HPDE6-E6E7 (cell line): ENCODE results near the gene RNU6-1.

ENCODE experiments used
- DNase-seq: peaks from one replicate; pipeline ENCODE4 v3.0.0; 2011; ENCODE audit warnings: missing footprints; ENCODE audit errors: extremely low spot score

The RNU6-1 gene

GRCh38 chr15:67821784-67822440 lies 17.9 kb downstream of the RNU6-1 start:
- no peak for DNase-seq

DNA sequence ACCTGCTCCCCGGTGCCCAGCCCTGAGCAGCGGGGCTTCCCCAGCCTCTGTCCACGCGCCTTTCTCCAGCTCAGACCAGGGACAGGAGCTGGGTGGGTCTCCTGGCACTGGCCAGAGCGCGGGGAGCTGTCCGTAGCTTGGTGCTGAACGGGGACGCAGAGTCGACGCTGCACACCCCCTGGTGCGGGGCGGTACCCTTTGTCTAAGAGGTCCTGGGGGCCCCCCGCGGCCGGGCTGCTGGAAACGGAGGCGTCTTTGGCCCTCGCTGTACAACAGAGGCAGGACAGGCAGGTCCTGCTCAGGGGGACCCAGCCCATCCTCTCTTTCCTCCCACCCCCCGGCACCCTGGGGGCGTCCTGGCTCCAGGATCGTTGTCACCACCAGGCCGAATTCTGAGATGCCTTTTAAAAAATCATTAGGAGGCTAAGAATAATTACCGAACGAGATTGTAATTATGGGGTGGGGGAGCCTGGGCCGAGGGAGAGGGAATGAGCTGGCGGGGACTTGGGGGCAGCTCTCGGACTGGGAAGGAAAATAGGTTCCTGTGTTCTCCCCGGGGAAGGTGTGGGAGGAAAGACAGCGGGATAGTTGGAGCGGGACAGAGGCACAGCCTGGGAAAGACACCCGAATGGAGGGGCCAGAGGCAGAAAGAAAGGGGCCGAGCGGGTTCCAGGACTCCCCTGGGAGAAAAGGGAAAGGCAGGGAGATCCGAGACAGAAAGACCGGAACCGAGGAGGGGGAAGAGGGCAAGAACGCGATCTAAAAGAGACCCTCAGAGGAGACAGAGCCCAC lies 18.7 kb downstream of the RNU6-1 start:
- DNase-seq = no peak

DNA sequence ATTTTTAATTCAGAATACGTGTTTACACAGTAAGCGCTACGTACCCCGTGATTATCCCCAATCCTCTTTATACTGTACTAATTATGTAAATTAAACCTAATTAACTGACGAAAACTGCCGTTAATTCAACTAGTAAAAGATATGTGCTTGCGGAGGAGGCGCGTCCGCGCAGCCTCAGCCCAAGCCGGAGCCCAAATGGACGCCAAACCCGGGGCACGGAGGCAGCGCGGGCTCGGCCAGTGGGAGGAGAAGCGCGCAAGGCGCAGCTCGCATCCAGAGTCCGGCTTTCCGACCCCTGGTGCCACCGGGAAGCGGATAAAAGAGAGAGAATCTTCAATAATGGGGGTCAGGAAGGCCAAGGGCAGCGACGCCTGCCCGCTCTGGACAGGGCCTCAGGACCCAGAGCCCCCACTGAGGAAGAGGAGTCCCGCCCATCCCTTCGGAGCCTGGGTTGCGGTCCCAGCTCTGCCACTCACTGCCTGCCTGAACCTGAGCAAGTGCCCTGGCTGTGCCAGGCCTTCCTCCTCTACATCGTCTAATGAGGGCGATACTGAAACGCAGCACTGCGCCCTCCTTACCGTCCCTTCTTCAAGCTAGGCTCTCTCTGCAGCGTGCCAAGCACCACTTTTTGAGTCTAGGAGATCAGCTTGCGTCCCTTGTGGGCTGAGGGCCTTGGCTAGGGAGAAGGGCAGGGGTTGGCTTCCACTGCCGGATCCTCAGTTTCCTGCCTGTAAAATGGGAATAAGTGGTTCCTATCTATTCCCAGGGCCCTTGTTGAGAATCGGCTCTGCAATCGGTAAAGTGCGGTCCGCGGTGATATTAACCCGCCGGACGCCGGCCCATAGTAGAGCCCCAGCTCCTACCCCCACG lies 19.5 kb downstream of the RNU6-1 start:
- no peak for DNase-seq

DNA sequence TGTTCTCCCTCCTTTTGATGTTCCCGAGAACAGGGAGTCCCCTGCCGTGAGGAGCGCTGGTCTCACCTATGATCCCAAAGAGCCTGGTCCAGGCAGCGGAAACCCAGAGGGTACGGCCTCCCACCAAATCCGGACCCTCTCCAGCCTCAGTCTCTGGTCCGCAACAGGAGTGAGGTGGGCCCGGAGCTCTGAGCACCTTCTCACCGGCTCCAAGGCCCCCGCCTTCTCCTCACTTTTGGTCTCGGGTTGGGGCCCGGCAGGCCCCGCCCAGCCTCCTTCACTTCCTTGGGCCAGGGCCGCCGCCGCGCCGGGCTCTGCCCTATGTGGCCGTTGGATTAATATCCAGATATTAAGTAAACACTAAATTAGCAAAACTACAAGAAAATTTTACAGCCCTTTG lies 20.2 kb downstream of the RNU6-1 start:
- no peak for DNase-seq

DNA sequence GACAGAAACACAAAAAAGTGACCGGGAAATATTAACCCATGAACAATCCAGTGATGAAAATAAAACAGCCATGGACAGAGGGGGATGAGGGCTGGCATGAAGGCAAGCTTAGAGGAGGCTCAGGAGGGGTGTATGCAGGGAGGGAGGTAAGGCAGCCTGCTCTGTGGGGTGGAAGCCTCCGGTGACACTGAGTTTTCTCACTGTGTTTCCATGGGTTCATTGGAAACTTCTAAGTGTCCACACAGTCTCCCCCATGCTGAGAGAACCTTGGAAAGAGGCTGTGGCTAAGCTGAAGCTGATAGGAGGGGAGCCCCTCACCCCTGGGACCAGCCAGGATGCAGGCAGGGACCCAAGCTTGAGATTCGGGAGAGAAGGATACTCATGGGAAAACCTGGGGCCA lies 21.4 kb downstream of the RNU6-1 start:
- no peak for DNase-seq

DNA sequence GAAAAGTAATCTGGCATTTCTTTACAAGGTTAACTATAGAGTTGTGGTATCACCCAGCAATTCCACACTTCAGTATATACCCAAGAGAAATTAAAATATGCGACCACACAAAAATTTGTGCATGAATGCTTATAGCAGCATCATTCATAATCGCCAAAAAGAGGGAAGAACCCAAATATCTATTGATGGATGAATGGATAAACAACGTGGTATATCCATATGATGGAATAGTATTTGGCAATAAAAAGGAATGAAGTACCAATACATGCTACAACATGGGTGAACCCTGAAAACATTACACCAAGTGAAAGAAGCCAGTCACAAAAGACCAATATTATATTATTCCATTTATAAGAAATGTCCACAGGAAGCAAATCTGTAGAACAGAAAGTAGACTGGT lies 23.2 kb downstream of the RNU6-1 start:
- no peak for DNase-seq

- DNase-seq = no peak
Measured at GRCh38 chr15:67815036-67815592, 24.7 kb downstream of the RNU6-1 start.

- DNase-seq = no peak
Measured at GRCh38 chr15:67813104-67813634, 26.7 kb downstream of the RNU6-1 start.

DNA sequence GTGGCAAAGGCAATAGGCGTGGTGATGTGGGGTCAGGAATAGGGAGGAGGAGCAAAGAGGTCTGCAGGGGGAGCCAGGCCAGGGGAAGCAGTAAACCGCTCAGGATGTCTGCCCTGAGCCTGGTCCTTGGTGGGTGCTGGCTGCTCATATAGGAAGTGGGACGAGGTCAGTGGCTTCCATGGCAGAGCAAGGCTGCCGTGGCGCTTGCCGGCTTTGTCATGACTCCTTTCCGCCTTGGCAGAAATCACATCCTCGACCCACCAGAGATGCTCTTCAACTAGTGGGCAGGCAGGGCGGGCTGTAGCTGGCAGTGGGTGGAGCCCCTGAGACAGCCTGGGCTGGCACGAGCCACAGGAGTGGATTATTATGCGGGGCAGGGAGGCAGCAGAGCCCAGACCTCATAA lies 27.6 kb downstream of the RNU6-1 start:
- no peak for DNase-seq

DNA sequence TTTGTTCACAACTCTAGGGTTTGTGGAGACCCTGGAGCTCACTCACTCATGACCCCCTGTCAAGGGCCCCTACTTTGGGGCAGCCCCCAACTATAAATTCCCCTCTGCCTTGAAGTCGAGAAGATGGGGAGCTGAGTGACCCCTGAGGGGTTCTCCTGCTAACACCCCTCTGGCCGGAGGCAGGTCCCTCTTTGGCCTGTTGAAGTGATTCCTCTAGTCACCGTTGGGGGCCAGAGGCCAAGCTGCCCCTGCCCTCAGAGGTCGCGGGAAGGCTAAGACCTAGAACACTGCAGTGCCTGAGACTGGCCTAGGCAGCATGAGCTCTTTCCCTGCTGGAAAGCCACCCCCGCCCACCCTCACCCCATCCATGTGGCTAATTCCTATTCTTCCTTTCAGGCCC lies 30.0 kb downstream of the RNU6-1 start:
- no peak for DNase-seq

DNA sequence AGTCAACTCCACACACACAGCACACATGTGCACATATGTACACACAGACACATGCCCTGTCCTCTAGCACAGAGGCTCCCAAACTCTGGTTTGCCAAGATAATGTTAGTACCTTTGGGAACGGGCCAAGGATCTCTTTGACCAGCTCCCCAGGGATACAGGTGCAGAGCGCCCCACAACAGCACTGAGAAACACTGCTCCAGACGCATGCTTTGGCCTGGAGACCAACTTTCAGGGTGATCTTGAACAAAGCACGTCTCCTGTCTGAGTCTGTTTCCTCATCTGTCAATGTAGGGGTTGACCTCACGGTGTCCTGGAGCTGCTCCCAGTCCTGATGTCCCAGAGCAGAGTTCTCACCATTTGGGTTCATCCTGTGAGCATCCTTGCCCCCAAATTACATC lies 30.4 kb downstream of the RNU6-1 start:
- no peak for DNase-seq

- no peak for DNase-seq
Measured at GRCh38 chr15:67808821-67809220, 31.0 kb downstream of the RNU6-1 start.

GRCh38 chr15:67807836-67808235 lies 32.0 kb downstream of the RNU6-1 start:
- DNase-seq = no peak

- DNase-seq = no peak
Measured at GRCh38 chr15:67807141-67807540, 32.7 kb downstream of the RNU6-1 start.

DNA sequence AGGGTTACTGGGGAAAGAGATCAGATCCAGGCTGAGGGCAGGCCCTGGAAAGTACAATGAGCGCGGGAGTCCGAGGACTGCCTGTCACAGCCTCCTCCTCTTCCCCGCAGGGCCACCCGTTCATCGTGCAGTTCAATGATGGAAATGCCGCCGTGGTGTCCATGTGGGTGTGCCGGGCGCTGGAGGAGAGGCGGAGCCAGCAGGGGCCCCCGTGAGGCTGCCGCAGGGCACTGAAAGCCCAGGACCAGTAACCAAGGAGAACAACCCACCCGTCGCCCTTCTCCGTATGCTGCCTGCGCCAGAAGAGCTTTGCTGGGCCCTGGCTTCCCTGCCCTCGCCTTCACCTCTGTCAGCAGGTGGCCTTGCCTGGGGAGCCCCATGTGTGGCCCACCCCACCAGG lies 33.3 kb downstream of the RNU6-1 start:
- DNase-seq = no peak

GRCh38 chr15:67805666-67806516 lies 34.0 kb downstream of the RNU6-1 start:
- DNase-seq = no peak

DNA sequence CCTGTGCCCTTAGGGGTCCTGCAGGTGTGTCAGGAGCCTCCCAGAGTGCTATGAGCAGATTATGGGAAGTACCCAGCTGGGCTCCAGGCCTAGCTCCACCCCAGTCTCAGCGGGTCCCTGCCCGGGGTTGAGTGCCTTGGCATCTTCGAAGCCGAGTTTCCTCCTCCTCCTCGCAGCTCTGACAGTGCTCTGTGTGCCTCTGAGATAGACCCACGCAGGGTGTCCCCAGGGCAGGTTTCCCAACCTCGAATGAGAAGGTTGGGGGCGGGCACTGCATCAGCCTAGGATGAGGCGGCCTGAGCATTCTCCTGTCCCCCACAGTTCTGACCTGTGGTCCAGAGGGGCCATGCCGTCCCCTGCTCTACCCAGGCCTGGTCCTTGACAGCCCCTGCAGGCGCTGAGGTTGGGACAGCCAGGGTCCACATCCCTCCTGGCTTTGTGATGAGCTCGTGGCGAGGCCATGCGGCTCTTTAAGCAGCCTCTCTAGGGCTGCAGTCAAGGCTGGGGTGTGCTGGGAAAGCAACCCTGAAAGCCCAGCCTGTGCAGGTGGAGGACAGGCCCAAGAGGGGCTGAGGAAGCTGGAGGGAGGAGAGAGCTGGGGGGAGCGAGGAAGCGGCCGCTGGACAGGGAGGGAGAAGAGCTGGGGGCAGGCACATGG lies 34.7 kb downstream of the RNU6-1 start:
- no peak for DNase-seq

- DNase-seq = no peak
Measured at GRCh38 chr15:67803996-67804843, 35.6 kb downstream of the RNU6-1 start.

- no peak for DNase-seq
Measured at GRCh38 chr15:67803299-67803698, 36.5 kb downstream of the RNU6-1 start.
